HCT116 (cell line): ENCODE data around the gene CKAP2L.

Source experiments
- CTCF ChIP-seq, 3 experiments: fragments of 200-600 bp in 1 of 3; sonication (generic) in 1 of 3; IDR thresholded peaks in 2 of 3; conservative IDR thresholded peaks in 1 of 3; 2 replicates each; pipeline ENCODE4 v1.5.1; 2012 to 2017; ENCODE audit warnings: low read depth in 2 of 3, low read length in 2 of 3, antibody characterized with exemption in 1 of 3, borderline replicate concordance in 1 of 3, control low read depth in 1 of 3, mild to moderate bottlenecking in 1 of 3, mixed read lengths in 1 of 3, mixed run types in 1 of 3, moderate library complexity in 1 of 3; ENCODE audit not compliant: insufficient read depth in 1 of 3
- FOSL1 ChIP-seq: IDR thresholded peaks from 2 replicates; pipeline ENCODE4 v1.6.1; 2012; ENCODE audit warnings: low read depth
- POLR2A ChIP-seq: IDR thresholded peaks from 2 replicates; pipeline ENCODE4 v1.7.0; 2011; ENCODE audit warnings: borderline replicate concordance; ENCODE audit not compliant: insufficient read depth, insufficient read length; ENCODE audit errors: extremely low read depth
- ZBTB33 ChIP-seq: IDR thresholded peaks from 2 replicates; pipeline ENCODE4 v1.6.1; 2011; ENCODE audit warnings: mild to moderate bottlenecking, low read length, moderate library complexity; ENCODE audit not compliant: insufficient replicate concordance; ENCODE audit errors: extremely low read depth

GRCh38 chr2:112811841-112812306 lies 47.5 kb upstream of the CKAP2L start:
- TF ChIP-seq FOSL1 (no peak), CTCF (IDR thresholded peaks at IDR 0.05 in 2 of 3, conservative IDR thresholded peaks at IDR 0.05 in 1 of 3; ENCODE audit: borderline replicate concordance in 1 of 3, insufficient read depth in 1 of 3, low read depth in 2 of 3, low read length in 2 of 3) (no peak), ZBTB33 (no peak), POLR2A (no peak)
